Colonic mucosa (tissue), 4 donors: ENCODE measurements around the gene HECW1. TPM values are rescaled to one million over a fixed set of nuclear protein-coding genes. Genes with fewer than 3 reads are reported as not detected.

ENCODE experiments used
- DNase-seq: peaks from one replicate; pipeline ENCODE4 v3.0.0-alpha.2; 2020
- H3K27ac ChIP-seq: fragments of 200-600 bp; one replicate; pipeline ENCODE4 v1.8.0; 2021
- H3K27me3 ChIP-seq: fragments of 200-600 bp; one replicate; pipeline ENCODE4 v1.8.0; 2021
- H3K36me3 ChIP-seq: fragments of 200-600 bp; one replicate; pipeline ENCODE4 v1.8.0; 2021
- H3K4me1 ChIP-seq: fragments of 200-600 bp; one replicate; pipeline ENCODE4 v1.8.0; 2021; ENCODE audit warnings: mild to moderate bottlenecking
- H3K4me3 ChIP-seq: fragments of 200-600 bp; one replicate; pipeline ENCODE4 v1.8.0; 2021
- H3K9ac ChIP-seq, 2 donors: one replicate each; pipeline ENCODE4 v1.7.0; 2013; ENCODE audit warnings: control low read depth in 2 of 2, low read depth in 2 of 2, low read length in 2 of 2
- H3K9me3 ChIP-seq: fragments of 200-600 bp; one replicate; pipeline ENCODE4 v1.8.0; 2021
- CTCF ChIP-seq: fragments of 200-600 bp; IDR thresholded peaks from one replicate; pipeline ENCODE4 v1.8.0; 2022; ENCODE audit warnings: antibody characterized with exemption, mild to moderate bottlenecking
- intact Hi-C: fragments of 100-400 bp; cut with DNase I; formaldehyde crosslinking; loops from one replicate; pipeline ENCODE4 v1.14.1; 2022
- total RNA-seq, 2 donors: library from RNA; stranded (reverse); fragmentation: NEBNext Ultra II Directional in 1 of 2; extraction: Animal tissue kit (Norgen Biotek cat#: 25700) in 1 of 2; gene quantifications; one replicate each; pipeline ENCODE4 v1.2.1, GENCODE V29; 2021
- donor health status: healthy.
- donor health status: DM: no; HTN: no; CAD: no.
- donor health status: DM: no; HTN: no; CAD: no.

Gene HECW1
- total RNA-seq, 2 donors from 2014 or later, result 0.35 to 0.40 TPM

GRCh38 chr7:43242628-43243255, 130.3 kb downstream of the HECW1 start:
- Histone ChIP-seq H3K9me3 (no peaks in the 10 kb centered on the region), H3K4me3 (no peak overlapping the region), H3K36me3 (no peaks in the 10 kb centered on the region), H3K9ac (no peak overlapping the region), H3K27me3 (no peaks in the 10 kb centered on the region), H3K4me1 (no peaks in the 10 kb centered on the region), H3K27ac (no peak overlapping the region)
- DNase-seq, result no peak
- intact Hi-C loops, result no loop called here
- TF ChIP-seq CTCF, result no peak

GRCh38 chr7:43244232-43244631, 131.8 kb downstream of the HECW1 start:
- Histone ChIP-seq H3K9ac (no peak overlapping the region), H3K27me3 (no peaks in the 10 kb centered on the region), H3K36me3 (no peaks in the 10 kb centered on the region), H3K9me3 (no peaks in the 10 kb centered on the region), H3K4me1 (no peaks in the 10 kb centered on the region), H3K27ac (no peak overlapping the region), H3K4me3 (no peak overlapping the region)
- intact Hi-C loops, result no loop called here
- no peak for TF ChIP-seq CTCF
- DNase-seq, result no peak

GRCh38 chr7:43244784-43245183, 132.3 kb downstream of the HECW1 start:
- intact Hi-C loops, result no loop called here
- no peaks in the 10 kb centered on the region for H3K27me3 ChIP-seq
- no peak overlapping the region for H3K4me3 ChIP-seq
- H3K9me3 ChIP-seq, result no peaks in the 10 kb centered on the region
- DNase-seq, result no peak
- no peak overlapping the region for H3K27ac ChIP-seq
- no peak overlapping the region for H3K9ac ChIP-seq
- H3K4me1 ChIP-seq, result no peaks in the 10 kb centered on the region
- no peak for TF ChIP-seq CTCF
- H3K36me3 ChIP-seq, result no peaks in the 10 kb centered on the region

- DNase-seq, result no peak
- TF ChIP-seq CTCF, result no peak
- no peaks in the 10 kb centered on the region for H3K9me3 ChIP-seq
- H3K27me3 ChIP-seq, result no peaks in the 10 kb centered on the region
- no peaks in the 10 kb centered on the region for H3K4me1 ChIP-seq
- intact Hi-C loops, result no loop called here
- no peak overlapping the region for H3K9ac ChIP-seq
- no peak overlapping the region for H3K27ac ChIP-seq
- H3K36me3 ChIP-seq, result no peaks in the 10 kb centered on the region
- H3K4me3 ChIP-seq, result no peak overlapping the region
These were observed 135.3 kb downstream of the HECW1 start for GRCh38 chr7:43247757-43248156.

- Histone ChIP-seq H3K27me3 (no peaks in the 10 kb centered on the region), H3K27ac (no peak overlapping the region), H3K4me1 (no peaks in the 10 kb centered on the region), H3K9ac (no peak overlapping the region), H3K9me3 (no peaks in the 10 kb centered on the region), H3K36me3 (no peaks in the 10 kb centered on the region), H3K4me3 (peak overlapping the region; percentile 19)
- TF ChIP-seq CTCF, result no peak
- DNase-seq, result no peak
- intact Hi-C loops, result no loop called here
These were observed 136.1 kb downstream of the HECW1 start for GRCh38 chr7:43248553-43248952.
